GM18505 (cell line): ENCODE results near the gene ASPDH.
A peak's percentile ranks its signal among the peaks of the same experiment; 100 is the strongest.

Experiments used
- ATAC-seq: cut with Tn5 transposase; IDR thresholded peaks from one replicate; pipeline ENCODE4 v1.9.1; 2021; ENCODE audit not compliant: unreplicated experiment
- POLR2A ChIP-seq: IDR thresholded peaks from 4 replicates; pipeline ENCODE4 v1.6.1; 2011; ENCODE audit warnings: borderline replicate concordance; ENCODE audit not compliant: insufficient read depth, insufficient read length; ENCODE audit errors: extremely low read depth

The ASPDH gene

DNA sequence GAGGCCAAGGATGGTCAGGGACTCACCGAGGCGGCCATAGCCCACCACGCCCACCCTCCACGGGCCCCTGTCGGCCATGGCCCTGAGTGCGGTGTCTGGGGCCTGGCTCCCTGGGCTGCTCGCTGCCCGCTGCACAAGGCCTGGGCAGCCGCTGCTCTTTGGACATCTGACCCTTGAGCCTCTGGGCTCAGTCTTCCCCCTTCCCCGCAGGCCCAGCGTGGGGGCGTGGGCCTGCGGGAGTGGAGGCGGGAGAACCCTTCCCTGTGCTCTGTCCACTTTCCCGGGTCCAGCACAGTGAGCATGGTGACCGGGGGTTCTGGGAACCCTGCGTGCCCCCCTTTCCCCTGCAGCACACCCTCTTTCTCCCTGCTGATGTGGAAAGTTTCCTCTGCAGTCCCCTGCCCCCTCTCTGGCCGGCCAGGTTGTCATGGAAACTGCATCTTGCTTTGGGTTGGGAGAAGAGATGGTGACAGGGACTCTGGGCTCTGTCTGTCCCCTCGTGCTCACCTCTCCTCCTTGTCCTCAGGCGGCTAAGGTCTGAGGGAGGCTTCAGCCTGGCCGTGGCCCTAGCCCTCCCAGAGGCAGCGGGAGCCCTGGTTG lies at the start of gene ASPDH:
ASPDH (minus strand) TSS at position 168 of the 600 bp plus-strand sequence; CDS start at position 78, 90 bp downstream.
- TF ChIP-seq POLR2A = no peak
- no peak for ATAC-seq

GRCh38 chr19:50562996-50563395 lies 49.3 kb upstream of the ASPDH start:
- ATAC-seq = no peak
- no peak for TF ChIP-seq POLR2A

DNA sequence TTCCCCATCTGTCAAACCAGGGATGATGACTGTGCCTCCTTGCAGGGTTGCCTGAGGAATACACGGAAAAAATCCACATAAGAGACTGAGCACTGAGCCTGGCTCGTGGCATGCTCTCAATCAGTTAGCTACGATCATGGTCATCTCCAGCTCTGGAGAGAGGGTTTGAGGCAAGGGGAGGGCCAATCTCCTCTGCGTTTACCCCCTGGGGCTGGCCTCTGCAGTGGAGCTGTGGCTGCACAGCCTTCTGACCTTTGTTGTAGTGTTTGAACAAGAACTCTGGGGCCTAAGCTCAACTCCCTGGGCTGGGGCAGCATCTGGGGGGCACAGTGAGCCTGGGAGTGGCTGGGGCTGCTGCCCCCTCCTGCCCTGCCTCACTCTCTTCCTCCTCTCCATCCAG lies 48.6 kb upstream of the ASPDH start:
- ATAC-seq = no peak
- TF ChIP-seq POLR2A = no peak

- ATAC-seq = no peak
- TF ChIP-seq POLR2A = no peak
Observed at GRCh38 chr19:50559636-50560035, 45.9 kb upstream of the ASPDH start.

GRCh38 chr19:50558449-50558848 lies 44.7 kb upstream of the ASPDH start:
- ATAC-seq = no peak
- TF ChIP-seq POLR2A = no peak

DNA sequence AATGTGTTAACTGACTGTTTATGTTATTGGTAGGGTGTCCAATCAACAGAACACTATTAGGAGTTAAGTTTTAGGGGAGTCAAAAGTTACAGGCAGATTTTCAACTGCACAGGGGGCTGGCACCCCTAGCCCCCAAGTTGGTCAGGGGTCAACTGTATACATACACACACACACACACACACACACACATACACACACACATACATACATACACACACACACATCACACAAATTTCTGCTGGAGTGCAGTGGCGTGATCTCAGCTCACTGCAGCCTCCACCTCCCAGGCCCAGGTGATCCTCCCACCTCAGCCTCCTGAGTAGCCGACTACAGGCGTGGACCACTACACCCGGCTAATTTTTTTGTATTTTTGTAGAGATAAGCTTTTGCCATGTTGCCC lies 44.3 kb upstream of the ASPDH start:
- no peak for ATAC-seq
- no peak for TF ChIP-seq POLR2A

GRCh38 chr19:50557009-50557613 lies 43.4 kb upstream of the ASPDH start:
- TF ChIP-seq POLR2A = no peak

DNA sequence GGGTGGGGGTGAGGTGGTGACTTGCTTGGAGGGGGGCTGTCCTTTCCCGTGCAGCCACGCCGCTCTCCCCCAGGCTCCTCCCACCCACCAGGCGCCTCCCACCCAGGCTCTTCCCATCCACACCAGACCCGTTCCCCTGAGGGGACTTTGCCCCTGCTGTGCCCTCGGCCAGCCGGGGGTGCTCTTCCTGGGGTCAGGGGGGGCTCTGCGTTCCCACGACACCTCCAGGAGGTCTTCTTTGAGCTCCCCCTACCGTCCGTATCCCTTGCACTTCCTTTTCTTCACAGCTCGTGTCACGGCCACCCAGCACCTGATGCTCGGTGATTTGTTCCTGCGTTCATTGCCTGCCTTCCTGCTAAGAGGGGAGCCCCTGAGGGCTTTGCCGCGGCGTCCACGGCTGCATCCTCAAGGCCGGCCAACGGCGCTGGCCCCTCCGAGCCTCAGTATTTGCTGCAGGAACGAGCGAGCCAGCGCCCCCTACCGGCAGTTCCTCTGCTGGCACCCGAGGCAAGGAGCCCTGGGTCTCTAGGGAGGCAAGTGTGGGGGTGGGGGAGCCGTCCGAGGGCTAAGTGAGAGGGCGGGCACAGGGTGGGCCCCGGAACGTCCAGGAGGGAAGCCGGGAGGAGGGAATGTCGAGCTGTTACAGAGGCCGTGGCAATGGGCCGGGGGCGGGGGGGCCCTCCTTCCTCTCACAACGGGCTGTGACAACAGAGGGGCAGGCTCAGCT lies 42.7 kb upstream of the ASPDH start:
- no peak for TF ChIP-seq POLR2A
- peak; percentile 56 for ATAC-seq

More at GRCh38 chr19:50557009-50557613, 43.4 kb upstream of the ASPDH start:
- ATAC-seq = no peak

- no peak for ATAC-seq
- TF ChIP-seq POLR2A = no peak
Observed at GRCh38 chr19:50555450-50556281, 42.0 kb upstream of the ASPDH start.

GRCh38 chr19:50555033-50555432 lies 41.3 kb upstream of the ASPDH start:
- no peak for ATAC-seq
- no peak for TF ChIP-seq POLR2A

- no peak for TF ChIP-seq POLR2A
- no peak for ATAC-seq
Observed at GRCh38 chr19:50554212-50554611, 40.5 kb upstream of the ASPDH start.

DNA sequence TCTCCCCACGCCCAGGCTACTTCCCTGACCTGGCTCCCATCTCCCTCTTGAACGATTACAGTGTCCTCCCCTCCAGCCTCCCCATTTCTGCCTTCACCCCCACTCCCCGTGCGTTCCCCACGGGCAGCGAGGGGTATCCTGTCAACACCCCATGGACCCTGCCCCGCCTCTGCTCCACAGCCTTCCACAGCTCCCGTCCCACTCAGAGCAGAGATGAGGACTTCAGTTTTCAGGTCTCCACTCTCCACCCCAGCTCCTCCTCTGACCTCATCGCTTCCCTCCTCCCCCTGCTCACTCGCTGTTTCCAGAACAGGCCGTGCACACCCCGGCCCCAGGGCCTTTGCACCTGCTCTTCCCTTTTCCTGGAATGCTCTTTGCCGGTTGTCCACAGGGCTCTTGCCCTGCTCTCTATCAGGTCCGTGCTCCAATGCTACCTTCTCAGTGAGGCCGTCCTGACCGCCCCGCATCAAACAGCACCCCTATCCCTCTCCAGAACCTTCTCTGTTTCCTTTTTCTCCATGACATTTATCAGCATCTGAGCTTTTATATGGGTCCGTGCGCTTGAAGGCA lies 39.5 kb upstream of the ASPDH start:
- no peak for ATAC-seq
- TF ChIP-seq POLR2A = no peak

DNA sequence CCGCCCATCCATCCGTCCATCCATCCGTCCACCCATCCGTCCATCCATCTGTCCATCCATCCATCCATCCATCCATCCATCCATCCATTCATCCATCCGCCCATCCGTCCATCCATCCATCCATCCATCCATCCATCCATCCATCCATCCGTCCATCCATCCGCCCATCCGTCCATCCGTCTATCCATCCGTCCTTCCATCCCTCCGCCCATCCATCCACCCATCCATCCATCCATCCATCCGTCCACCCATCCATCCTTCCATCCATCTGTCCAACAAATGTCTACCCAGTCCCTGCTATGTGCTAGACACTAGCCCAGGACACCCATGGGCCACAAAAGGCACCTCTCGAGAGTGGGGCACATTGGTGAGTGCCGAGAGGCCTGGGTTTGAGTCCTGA lies 38.8 kb upstream of the ASPDH start:
- TF ChIP-seq POLR2A = no peak
- ATAC-seq = no peak

GRCh38 chr19:50551715-50552187 lies 38.0 kb upstream of the ASPDH start:
- no peak for TF ChIP-seq POLR2A

More at GRCh38 chr19:50551715-50552187, 38.0 kb upstream of the ASPDH start:
- no peak for ATAC-seq
